Anterior cingulate cortex (tissue), 58 donors: ENCODE measurements around the gene RIMOC1.
"Not testable (repeated sequence)": the region's sequence is repeated elsewhere in the genome, so short reads cannot be mapped to it uniquely, and the experiment has no call there.

ENCODE experiments used
- DNase-seq, 58 donors: peaks; one replicate each; lab custom pipeline; 2025; lab: John Stamatoyannopoulos, UW

RIMOC1 gene

GRCh38 chr5:41945332-41945955 lies 41.3 kb downstream of the RIMOC1 start:
- not testable (repeated sequence) for DNase-seq

GRCh38 chr5:41951224-41951623 lies 47.1 kb downstream of the RIMOC1 start:
- DNase-seq: no peak
